GM21786 (cell line): ENCODE results near the gene KLF13.

ENCODE experiments used
- ATAC-seq: cut with Tn5 transposase; IDR thresholded peaks from one replicate; pipeline ENCODE4 v1.9.1; 2021; ENCODE audit not compliant: unreplicated experiment

The KLF13 gene

GRCh38 chr15:31326156-31326874, at the start of gene KLF13:
Gene KLF13 (plus strand): TSS chr15:31326835. CDS start chr15:31327213, 378 bp downstream.
- peak; percentile 56 for ATAC-seq

GRCh38 chr15:31277335-31278060, 49.1 kb upstream of the KLF13 start:
- ATAC-seq: no peak

- ATAC-seq: no peak
Observed at GRCh38 chr15:31278061-31278445, 48.6 kb upstream of the KLF13 start.

GRCh38 chr15:31278544-31279220, 48.0 kb upstream of the KLF13 start:
- ATAC-seq: no peak

- no peak for ATAC-seq
Observed at GRCh38 chr15:31279221-31280045, 47.2 kb upstream of the KLF13 start.

GRCh38 chr15:31280046-31280830, 46.4 kb upstream of the KLF13 start:
- ATAC-seq: no peak

GRCh38 chr15:31280831-31281216, 45.8 kb upstream of the KLF13 start:
- no peak for ATAC-seq

- ATAC-seq: no peak
Observed at GRCh38 chr15:31283043-31283442, 43.6 kb upstream of the KLF13 start.

- ATAC-seq: peak; percentile 73
Observed at GRCh38 chr15:31285772-31286261, 40.8 kb upstream of the KLF13 start.

GRCh38 chr15:31291048-31291578, 35.5 kb upstream of the KLF13 start:
- no peak for ATAC-seq

GRCh38 chr15:31292391-31293015, 34.1 kb upstream of the KLF13 start:
- ATAC-seq: no peak

- ATAC-seq: no peak
Observed at GRCh38 chr15:31293655-31294054, 33.0 kb upstream of the KLF13 start.

- no peak for ATAC-seq
Observed at GRCh38 chr15:31294067-31294466, 32.6 kb upstream of the KLF13 start.

GRCh38 chr15:31295658-31296057, 31.0 kb upstream of the KLF13 start:
- ATAC-seq: no peak

- ATAC-seq: no peak
Observed at GRCh38 chr15:31296219-31296645, 30.4 kb upstream of the KLF13 start.

GRCh38 chr15:31296646-31297574, 29.7 kb upstream of the KLF13 start:
- ATAC-seq: no peak

- ATAC-seq: no peak
Observed at GRCh38 chr15:31297575-31298456, 28.8 kb upstream of the KLF13 start.
